ENCODE measurements around the gene NPPB. TPM values are rescaled to one million over a fixed set of nuclear protein-coding genes. Genes with fewer than 3 reads are reported as not detected.

Gene NPPB
- total RNA-seq, 1 donor from 2014 or later, result not detected

- intact Hi-C loops (cut with micrococcal nuclease), result no loop called here
Observed at GRCh38 chr1:11858158-11858557, 587 bp downstream of the NPPB start.

- intact Hi-C loops (cut with micrococcal nuclease), result no loop called here
Observed at GRCh38 chr1:11857164-11857851, 1.4 kb downstream of the NPPB start.

- intact Hi-C loops (cut with micrococcal nuclease), result no loop called here
Observed at GRCh38 chr1:11856698-11857097, 2.0 kb downstream of the NPPB start.

GRCh38 chr1:11855430-11855829 is 3.3 kb downstream of the NPPB start:
- intact Hi-C loops (cut with micrococcal nuclease), result no loop called here

GRCh38 chr1:11854519-11854918 is 4.2 kb downstream of the NPPB start:
- intact Hi-C loops (cut with micrococcal nuclease), result no loop called here

- intact Hi-C loops (cut with micrococcal nuclease), result no loop called here
Observed at GRCh38 chr1:11851180-11851579, 7.6 kb downstream of the NPPB start.

- intact Hi-C loops (cut with micrococcal nuclease), result no loop called here
Observed at GRCh38 chr1:11850156-11850555, 8.6 kb downstream of the NPPB start.

- intact Hi-C loops (cut with micrococcal nuclease), result no loop called here
Observed at GRCh38 chr1:11848373-11848700, 10.4 kb downstream of the NPPB start.

- intact Hi-C loops (cut with micrococcal nuclease), result no loop called here
Observed at GRCh38 chr1:11847667-11848372, 10.9 kb downstream of the NPPB start, which contains the start of gene NPPA. Gene NPPA (minus strand): TSS chr1:11847783. CDS start chr1:11847684, 99 bp downstream.

- intact Hi-C loops (cut with micrococcal nuclease), result no loop called here
Observed at GRCh38 chr1:11845641-11846335, 13.0 kb downstream of the NPPB start.

GRCh38 chr1:11842154-11843041 is 16.3 kb downstream of the NPPB start:
- intact Hi-C loops (cut with micrococcal nuclease), result no loop called here

GRCh38 chr1:11841245-11842153 is 17.2 kb downstream of the NPPB start:
- intact Hi-C loops (cut with micrococcal nuclease), result no loop called here

- intact Hi-C loops (cut with micrococcal nuclease), result loop anchor here (2.0 kb wide), 2 partner anchors 67 to 191 kb away; no protein-coding TSS in a partner anchor
Observed at GRCh38 chr1:11839727-11840705, 18.7 kb downstream of the NPPB start.

- intact Hi-C loops (cut with micrococcal nuclease), result loop anchor here (1.0 to 2.0 kb wide), 3 partner anchors 56 to 192 kb away; no protein-coding TSS in a partner anchor
Observed at GRCh38 chr1:11838349-11839272, 20.1 kb downstream of the NPPB start.

GRCh38 chr1:11837767-11838348 is 20.9 kb downstream of the NPPB start:
- intact Hi-C loops (cut with micrococcal nuclease), result loop anchor here (1.0 to 2.0 kb wide), 3 partner anchors 56 to 193 kb away; no protein-coding TSS in a partner anchor

GRCh38 chr1:11836955-11837766 is 21.6 kb downstream of the NPPB start:
- intact Hi-C loops (cut with micrococcal nuclease), result no loop called here
